ENCODE measurements around the gene ANTXRL. TPM values are rescaled to one million over a fixed set of nuclear protein-coding genes. Genes with fewer than 3 reads are reported as not detected.

The ANTXRL gene
- polyA plus RNA-seq, 1 of the 3 experiments (the other 2 are of a cell fraction), result not detected

DNA sequence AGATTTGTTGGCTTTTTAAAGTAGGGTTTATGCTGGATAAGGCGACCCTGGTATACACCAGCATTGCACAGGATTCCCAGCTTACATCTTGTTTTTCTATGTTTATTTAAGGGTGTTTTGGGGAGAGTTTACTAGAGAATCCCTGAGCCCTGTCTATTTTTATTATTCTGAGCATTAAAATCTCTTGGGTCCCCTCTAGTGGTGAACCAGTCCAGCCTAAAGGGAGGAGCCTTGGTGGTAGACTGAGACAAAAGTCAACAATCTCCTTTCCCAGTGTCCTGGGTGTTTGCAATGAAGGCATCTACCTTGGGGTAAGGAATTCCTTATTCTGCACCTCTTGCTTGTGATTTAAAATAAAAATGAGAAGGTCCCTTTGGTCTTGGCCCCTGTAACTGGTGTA lies 38.2 kb downstream of the ANTXRL start (continued):
- TF ChIP-seq TEAD4 (IDR thresholded peaks at IDR 0.05; ENCODE audit: borderline replicate concordance, insufficient read depth), result no peak

DNA sequence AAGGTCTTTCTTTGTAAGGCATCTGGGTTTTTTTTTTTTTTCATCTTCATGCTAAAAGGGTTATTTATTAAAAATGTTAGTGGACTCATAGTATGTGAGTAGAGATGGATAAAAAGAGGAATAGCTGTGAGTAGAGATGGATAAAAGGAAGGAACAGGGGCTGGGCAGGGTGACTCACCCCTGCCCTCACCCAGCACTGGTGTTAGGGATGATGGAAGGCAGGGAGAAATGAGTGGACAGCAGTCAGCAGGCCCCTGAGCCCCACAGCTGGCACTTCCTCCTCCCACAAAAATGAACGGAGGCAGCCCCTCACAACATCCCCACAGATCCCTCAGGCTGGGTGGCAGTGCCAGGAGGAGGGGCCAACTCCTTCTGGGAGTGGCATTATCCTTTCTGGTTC lies 39.3 kb downstream of the ANTXRL start:
- Histone ChIP-seq H3K27ac (ENCODE audit: low read depth in 2 of 2, low read length in 1 of 2) (no peak overlapping the region), H3K9me2 (no peaks in the 10 kb centered on the region), H3K9me3 (no peaks in the 10 kb centered on the region), H3K4me3 (ENCODE audit: low read depth in 2 of 2, low read length in 1 of 2) (no peak overlapping the region), H3F3A (replicated peaks; ENCODE audit: insufficient read depth) (no peaks in the 10 kb centered on the region), H3K79me2 (ENCODE audit: insufficient read depth) (no peaks in the 10 kb centered on the region), H3K9ac (no peak overlapping the region), H3K36me3 (replicated peaks in 1 of 2; ENCODE audit: control insufficient read depth in 1 of 2, insufficient read depth in 2 of 2, low read length in 1 of 2) (no peaks in the 10 kb centered on the region), H3K4me2 (no peak overlapping the region), H4K20me1 (ENCODE audit: insufficient read depth) (no peaks in the 10 kb centered on the region), H2AFZ (ENCODE audit: low read depth) (no peak overlapping the region), H3K4me1 (ENCODE audit: control insufficient read depth in 1 of 2, insufficient read depth in 2 of 2, low read depth in 1 of 2, low read length in 1 of 2) (no peaks in the 10 kb centered on the region), H3K27me3 (ENCODE audit: insufficient read depth) (no peaks in the 10 kb centered on the region)
- POLR2A ChIA-PET, result no interaction called here
- CTCF ChIA-PET, result interaction anchor here (1.0 to 1.6 kb wide), 4 partner anchors 10 to 99 kb away, joined by 3 to 10 read pairs (median 4); no protein-coding TSS in a partner anchor
- DNase-seq, result no peak
- no peak for TF ChIP-seq TEAD4 (IDR thresholded peaks at IDR 0.05; ENCODE audit: borderline replicate concordance, insufficient read depth)
- no peak for TF ChIP-seq FOXJ3 (CRISPR knock-in tag; IDR thresholded peaks at IDR 0.05)
- no peak for TF ChIP-seq GATA2 (CRISPR knock-in tag; IDR thresholded peaks at IDR 0.05)
- TF ChIP-seq SMC3 (IDR thresholded peaks at IDR 0.05; ENCODE audit: low read depth, low read length), result no peak
- no peak for TF ChIP-seq RFX5 (IDR thresholded peaks at IDR 0.05; ENCODE audit: low read length)
- TF ChIP-seq, protein P1, sequence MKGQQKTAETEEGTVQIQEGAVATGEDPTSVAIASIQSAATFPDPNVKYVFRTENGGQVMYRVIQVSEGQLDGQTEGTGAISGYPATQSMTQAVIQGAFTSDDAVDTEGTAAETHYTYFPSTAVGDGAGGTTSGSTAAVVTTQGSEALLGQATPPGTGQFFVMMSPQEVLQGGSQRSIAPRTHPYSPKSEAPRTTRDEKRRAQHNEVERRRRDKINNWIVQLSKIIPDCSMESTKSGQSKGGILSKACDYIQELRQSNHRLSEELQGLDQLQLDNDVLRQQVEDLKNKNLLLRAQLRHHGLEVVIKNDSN (IDR thresholded peaks at IDR 0.05; ENCODE audit: borderline replicate concordance, low read depth), result no peak
- no peak for TF ChIP-seq SIN3A (IDR thresholded peaks at IDR 0.05; ENCODE audit: borderline replicate concordance, low read depth, low read length)
- no peak for TF ChIP-seq YY1 (IDR thresholded peaks at IDR 0.05; ENCODE audit: low read depth)
- TF ChIP-seq, protein P2, sequence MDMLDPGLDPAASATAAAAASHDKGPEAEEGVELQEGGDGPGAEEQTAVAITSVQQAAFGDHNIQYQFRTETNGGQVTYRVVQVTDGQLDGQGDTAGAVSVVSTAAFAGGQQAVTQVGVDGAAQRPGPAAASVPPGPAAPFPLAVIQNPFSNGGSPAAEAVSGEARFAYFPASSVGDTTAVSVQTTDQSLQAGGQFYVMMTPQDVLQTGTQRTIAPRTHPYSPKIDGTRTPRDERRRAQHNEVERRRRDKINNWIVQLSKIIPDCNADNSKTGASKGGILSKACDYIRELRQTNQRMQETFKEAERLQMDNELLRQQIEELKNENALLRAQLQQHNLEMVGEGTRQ (IDR thresholded peaks at IDR 0.05; ENCODE audit: borderline replicate concordance, low read depth, low read length), result no peak
- TF ChIP-seq CHD2 (IDR thresholded peaks at IDR 0.05; ENCODE audit: low read length, partially characterized antibody), result no peak
- no peak for TF ChIP-seq NFIC (IDR thresholded peaks at IDR 0.05; ENCODE audit: borderline replicate concordance)
- TF ChIP-seq TCF12 (IDR thresholded peaks at IDR 0.05), result no peak
- no peak for TF ChIP-seq NRF1 (IDR thresholded peaks at IDR 0.05; ENCODE audit: low read depth, low read length)
- TF ChIP-seq RXRA (IDR thresholded peaks at IDR 0.05; ENCODE audit: borderline replicate concordance, low read depth), result no peak
- TF ChIP-seq, protein P3, sequence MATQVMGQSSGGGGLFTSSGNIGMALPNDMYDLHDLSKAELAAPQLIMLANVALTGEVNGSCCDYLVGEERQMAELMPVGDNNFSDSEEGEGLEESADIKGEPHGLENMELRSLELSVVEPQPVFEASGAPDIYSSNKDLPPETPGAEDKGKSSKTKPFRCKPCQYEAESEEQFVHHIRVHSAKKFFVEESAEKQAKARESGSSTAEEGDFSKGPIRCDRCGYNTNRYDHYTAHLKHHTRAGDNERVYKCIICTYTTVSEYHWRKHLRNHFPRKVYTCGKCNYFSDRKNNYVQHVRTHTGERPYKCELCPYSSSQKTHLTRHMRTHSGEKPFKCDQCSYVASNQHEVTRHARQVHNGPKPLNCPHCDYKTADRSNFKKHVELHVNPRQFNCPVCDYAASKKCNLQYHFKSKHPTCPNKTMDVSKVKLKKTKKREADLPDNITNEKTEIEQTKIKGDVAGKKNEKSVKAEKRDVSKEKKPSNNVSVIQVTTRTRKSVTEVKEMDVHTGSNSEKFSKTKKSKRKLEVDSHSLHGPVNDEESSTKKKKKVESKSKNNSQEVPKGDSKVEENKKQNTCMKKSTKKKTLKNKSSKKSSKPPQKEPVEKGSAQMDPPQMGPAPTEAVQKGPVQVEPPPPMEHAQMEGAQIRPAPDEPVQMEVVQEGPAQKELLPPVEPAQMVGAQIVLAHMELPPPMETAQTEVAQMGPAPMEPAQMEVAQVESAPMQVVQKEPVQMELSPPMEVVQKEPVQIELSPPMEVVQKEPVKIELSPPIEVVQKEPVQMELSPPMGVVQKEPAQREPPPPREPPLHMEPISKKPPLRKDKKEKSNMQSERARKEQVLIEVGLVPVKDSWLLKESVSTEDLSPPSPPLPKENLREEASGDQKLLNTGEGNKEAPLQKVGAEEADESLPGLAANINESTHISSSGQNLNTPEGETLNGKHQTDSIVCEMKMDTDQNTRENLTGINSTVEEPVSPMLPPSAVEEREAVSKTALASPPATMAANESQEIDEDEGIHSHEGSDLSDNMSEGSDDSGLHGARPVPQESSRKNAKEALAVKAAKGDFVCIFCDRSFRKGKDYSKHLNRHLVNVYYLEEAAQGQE (IDR thresholded peaks at IDR 0.05; ENCODE audit: low read depth, low read length), result no peak
- TF ChIP-seq FOSL2 (IDR thresholded peaks at IDR 0.05; ENCODE audit: borderline replicate concordance, low read depth), result no peak
- no peak for TF ChIP-seq EP300 (IDR thresholded peaks at IDR 0.05; ENCODE audit: borderline replicate concordance in 1 of 2, low read depth in 1 of 2, low read length in 1 of 2)
- no peak for TF ChIP-seq FOXM1 (IDR thresholded peaks at IDR 0.05; ENCODE audit: low read depth)
- TF ChIP-seq, protein P4, sequence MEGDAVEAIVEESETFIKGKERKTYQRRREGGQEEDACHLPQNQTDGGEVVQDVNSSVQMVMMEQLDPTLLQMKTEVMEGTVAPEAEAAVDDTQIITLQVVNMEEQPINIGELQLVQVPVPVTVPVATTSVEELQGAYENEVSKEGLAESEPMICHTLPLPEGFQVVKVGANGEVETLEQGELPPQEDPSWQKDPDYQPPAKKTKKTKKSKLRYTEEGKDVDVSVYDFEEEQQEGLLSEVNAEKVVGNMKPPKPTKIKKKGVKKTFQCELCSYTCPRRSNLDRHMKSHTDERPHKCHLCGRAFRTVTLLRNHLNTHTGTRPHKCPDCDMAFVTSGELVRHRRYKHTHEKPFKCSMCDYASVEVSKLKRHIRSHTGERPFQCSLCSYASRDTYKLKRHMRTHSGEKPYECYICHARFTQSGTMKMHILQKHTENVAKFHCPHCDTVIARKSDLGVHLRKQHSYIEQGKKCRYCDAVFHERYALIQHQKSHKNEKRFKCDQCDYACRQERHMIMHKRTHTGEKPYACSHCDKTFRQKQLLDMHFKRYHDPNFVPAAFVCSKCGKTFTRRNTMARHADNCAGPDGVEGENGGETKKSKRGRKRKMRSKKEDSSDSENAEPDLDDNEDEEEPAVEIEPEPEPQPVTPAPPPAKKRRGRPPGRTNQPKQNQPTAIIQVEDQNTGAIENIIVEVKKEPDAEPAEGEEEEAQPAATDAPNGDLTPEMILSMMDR (IDR thresholded peaks at IDR 0.05), result no peak
- no peak for TF ChIP-seq JUND (IDR thresholded peaks at IDR 0.05)
- WGBS (ENCODE audit: low lambda C conversion rate), result 40% methylated on average over 1 of the region's 1 CpG
